Right lobe of liver (tissue), 4 donors: ENCODE data around the gene ERC2.

Source experiments
- POLR2A ChIP-seq: fragments of 450-650 bp; IDR thresholded peaks from one replicate; pipeline ENCODE4 v1.6.1; 2017; ENCODE audit warnings: antibody characterized with exemption, mild to moderate bottlenecking
- TF ChIP-seq, protein P1 (sequence below), 4 donors: fragments of 200-600 bp in 3 of 4; fragments of 450-650 bp in 1 of 4; IDR thresholded peaks; one replicate each; pipeline versions ENCODE4 v1.5.1 to v1.8.0; 2016 to 2022; ENCODE audit warnings: antibody characterized with exemption in 4 of 4, mild to moderate bottlenecking in 2 of 4
- donor health status: DM: no; HTN: no; CAD: no.
- donor health status: DM: no; HTN: no; CAD: no.
- donor health status: DM: no; HTN: yes; CAD: no.

DNA sequence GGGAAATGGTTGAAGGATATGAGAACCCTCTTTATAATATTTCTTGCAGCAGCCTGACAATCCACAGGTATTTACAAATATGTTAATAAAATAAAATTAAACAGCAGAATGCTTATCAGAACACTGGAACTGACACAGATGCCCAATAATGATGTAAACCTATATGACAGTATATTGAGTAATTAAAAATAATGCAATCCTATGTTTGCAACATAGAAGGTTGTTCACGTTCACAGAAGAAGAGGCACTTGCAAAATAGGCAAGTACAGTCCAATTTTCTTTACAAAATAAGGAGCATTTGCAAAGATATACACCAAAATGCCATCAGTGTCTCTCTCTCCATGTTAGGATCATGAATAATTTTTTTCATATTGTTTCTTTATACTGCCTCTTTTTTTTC is 584.2 kb downstream of the ERC2 start:
- TF ChIP-seq, protein P1, sequence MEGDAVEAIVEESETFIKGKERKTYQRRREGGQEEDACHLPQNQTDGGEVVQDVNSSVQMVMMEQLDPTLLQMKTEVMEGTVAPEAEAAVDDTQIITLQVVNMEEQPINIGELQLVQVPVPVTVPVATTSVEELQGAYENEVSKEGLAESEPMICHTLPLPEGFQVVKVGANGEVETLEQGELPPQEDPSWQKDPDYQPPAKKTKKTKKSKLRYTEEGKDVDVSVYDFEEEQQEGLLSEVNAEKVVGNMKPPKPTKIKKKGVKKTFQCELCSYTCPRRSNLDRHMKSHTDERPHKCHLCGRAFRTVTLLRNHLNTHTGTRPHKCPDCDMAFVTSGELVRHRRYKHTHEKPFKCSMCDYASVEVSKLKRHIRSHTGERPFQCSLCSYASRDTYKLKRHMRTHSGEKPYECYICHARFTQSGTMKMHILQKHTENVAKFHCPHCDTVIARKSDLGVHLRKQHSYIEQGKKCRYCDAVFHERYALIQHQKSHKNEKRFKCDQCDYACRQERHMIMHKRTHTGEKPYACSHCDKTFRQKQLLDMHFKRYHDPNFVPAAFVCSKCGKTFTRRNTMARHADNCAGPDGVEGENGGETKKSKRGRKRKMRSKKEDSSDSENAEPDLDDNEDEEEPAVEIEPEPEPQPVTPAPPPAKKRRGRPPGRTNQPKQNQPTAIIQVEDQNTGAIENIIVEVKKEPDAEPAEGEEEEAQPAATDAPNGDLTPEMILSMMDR (IDR thresholded peaks at IDR 0.05) = no peak
- TF ChIP-seq POLR2A = no peak
